GM19035 (cell line): ENCODE measurements around the gene SNX3.

Experiments used
- ATAC-seq: cut with Tn5 transposase; IDR thresholded peaks from one replicate; pipeline ENCODE4 v1.9.1; 2021; ENCODE audit not compliant: unreplicated experiment

The SNX3 gene

DNA sequence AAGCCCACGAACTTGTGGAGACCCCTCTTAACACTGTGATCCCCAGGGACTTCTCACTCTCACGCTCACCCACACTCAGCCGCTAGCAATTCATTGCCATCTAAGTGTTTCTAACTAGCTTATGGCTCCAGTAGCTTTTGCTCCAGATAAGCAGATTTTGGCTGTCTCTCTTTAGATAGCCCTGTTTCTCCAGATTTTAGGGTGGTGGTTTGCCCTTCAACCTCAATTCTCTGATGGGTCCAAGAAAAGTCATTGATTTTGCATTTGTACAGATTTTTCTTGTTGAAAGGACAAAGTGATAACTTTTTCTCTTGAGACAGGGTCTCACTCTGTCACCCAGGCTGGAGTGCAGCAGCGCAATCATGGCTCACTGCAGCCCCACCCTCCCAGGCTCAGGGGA is 53.8 kb downstream of the SNX3 start:
- no peak for ATAC-seq

DNA sequence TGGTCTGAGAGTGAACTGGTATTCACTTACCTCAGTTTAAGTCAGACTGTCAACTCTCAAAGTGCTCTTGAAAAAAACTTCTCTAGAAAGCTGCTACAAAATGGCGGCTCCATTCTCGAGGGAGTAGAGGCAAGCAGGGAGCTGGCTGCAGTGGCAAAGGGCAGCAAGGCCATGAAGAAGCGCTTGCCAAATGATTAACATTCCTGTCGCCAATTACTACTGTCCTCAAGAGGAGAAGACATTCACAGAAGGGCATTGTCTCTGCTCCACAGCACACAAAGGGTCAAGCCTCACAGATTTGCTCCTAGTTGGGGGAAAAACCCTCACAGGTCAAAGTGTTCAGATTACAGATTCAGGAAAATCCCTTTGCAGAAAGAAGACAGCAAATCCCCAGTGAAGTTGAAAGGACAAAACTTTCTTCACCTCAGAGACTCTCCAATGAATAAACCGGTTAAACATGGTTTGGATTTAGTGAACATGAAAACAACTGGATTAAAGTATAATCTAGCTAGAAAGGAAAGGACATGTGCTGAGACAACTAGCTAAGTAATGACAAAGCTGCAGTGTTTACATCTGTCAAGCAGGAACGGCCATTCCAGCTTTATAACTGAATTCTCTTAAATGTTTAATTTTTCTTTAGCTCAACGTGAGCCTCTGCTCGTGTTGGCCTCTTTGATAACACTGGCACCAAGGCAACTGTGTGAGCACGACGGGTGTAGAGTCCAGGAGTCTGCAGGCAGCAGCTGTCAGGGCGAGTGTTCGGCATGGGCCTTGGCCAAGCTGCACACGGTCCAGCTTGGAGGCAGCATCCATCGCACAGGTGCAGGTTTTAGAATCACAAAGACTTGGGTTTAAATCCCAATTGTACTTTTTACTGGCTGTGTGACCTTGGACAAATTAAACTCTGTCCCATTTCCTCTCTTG is 57.4 kb downstream of the SNX3 start:
- no peak for ATAC-seq

DNA sequence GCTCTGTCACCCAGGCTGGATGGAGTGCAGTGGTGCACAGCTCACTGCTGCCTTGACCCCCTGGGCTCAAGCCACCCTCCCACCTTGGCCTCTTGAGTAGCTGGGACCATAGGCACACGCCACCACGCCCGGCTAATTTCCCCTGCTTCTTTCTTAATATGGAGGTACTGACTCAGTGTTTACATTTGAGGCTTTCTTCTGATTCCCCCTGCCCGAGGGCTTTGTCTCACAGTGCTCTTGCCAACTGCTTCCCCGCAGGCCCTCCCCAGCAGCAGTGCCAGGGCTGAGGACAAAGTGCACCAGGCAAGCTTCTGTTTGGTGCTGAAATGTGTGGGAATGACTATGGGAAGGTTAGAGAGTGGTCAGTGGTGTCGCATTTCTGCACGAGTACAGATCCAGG is 60.2 kb downstream of the SNX3 start:
- no peak for ATAC-seq

DNA sequence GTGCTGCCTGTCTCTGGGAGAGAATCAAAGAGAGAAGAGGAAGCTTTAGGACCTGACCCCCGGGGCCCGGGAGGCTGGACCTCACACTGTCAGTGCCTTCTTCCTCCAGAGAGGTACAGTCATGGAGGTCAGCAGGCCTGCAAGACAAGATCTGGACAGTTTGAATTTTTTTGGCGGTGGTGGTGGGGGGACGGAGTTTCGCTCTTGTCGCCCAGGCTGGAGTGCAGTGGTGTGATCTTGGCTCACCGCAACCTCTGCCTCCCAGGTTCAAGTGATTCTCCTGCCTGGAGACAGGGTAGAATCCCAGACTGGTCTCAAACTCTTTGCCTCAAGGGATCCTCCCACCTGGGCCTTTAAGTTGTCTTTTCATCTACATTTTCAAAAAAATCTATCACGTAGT is 60.7 kb downstream of the SNX3 start:
- ATAC-seq = no peak

DNA sequence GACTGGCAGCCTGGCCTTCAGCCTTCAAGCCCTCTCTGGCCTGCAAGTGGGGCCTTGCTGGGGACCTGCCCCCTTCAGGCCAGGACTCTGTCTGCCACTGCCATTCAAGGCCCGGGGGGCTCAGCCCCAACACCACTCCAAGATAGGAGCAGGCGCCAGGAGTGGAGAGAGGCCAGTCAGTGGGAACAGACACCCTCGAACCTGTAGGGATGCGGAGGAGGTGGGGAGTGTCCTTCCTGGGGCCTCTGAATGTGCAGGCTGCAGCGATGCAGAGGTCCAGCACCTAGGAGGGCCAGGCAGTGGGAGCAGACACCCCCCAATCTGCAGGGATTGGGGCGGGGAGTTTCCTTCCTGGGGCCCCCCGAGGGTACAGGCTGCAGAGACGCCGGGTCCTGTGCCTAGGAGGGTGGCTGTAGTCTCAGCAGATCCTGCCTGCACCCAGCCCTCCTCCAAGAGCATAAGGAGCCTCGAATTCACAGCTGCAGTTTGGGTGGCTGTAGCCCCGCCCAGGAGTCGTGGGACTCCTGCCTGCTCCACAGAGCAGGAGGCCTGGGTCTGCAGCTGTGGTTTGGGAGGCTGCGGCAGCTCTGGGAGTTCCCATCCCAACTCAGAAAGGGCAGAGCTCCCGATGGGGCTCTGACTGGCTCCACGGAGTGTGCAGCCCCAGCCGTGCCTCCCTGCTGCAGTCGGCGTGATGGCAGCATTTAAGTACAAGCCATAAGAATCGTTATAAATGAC is 61.9 kb downstream of the SNX3 start:
- no peak for ATAC-seq

DNA sequence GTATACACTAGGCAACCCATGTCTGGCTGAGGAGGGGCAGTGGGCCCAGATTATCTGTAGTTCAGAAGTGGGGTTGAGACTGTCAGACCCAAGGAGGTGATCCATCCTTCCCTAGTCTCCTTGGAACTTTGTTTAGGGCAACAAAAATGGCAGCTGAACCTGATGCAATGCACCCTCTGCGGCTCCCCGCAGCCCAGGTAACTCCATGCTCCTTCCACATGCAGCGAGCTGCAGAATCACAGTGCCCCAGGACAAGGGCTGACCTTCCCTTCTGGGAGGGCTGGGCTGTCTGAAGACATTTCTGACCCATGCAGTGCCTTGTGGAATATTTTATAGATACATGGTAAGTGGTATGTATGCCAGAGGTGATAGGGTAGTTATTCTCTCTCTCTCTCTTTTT is 65.6 kb downstream of the SNX3 start:
- ATAC-seq = no peak

DNA sequence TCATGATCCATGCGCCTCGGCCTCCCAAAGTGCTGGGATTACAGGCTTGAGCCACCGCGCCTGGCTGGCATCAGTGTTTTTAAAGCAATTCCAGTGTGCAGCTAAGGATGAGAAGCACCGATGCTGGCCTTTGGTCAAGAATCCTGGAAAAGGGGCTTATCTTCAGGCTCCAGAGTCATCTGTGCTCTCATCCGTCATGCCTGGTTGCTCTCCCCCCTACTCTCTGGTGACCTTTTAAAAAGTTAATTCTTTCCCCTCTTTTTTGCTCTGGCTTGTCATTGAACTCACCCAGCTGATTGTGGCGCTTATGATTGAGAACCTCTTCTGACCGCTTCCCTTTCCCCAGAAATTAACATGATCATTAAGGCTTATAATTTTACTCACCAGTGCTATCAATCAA is 66.3 kb downstream of the SNX3 start:
- ATAC-seq = no peak

DNA sequence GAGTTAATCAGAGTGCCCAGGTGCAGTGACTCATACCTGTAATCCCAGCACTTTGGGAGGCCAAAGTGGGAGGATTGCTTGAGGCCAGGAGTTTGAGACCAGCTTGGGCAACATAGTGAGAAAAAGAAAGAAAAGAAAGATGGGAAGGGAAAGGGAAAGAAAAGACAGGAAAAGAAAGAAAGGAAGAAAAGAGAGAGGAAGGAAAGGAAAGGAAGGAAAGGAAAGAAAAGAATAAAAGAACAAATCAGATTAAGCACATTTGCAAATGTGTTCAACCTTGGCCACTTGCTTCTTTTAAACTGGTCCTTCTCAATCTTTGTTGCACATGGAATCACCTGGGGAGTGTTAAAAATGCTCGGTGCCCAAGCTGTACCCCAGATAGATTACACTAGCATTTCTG is 67.0 kb downstream of the SNX3 start:
- ATAC-seq = no peak

DNA sequence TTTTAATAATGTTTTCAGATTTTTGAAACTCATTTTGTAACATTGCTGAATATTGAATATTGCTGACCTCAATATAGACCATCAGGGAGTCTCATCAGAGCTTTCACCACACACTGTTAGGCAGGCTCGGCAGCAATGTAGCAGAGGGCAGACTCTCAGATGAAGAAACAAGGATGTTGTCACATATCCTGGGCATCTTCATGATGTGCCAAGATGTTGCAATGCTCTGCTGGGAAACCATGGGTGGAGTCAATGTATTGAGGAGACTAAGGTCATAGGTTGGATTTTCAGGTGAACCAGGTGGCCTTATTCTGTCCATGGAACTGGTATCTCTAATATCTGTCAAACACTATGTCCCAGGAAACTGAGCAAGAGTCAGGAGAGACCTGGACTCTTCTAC is 67.7 kb downstream of the SNX3 start:
- no peak for ATAC-seq

DNA sequence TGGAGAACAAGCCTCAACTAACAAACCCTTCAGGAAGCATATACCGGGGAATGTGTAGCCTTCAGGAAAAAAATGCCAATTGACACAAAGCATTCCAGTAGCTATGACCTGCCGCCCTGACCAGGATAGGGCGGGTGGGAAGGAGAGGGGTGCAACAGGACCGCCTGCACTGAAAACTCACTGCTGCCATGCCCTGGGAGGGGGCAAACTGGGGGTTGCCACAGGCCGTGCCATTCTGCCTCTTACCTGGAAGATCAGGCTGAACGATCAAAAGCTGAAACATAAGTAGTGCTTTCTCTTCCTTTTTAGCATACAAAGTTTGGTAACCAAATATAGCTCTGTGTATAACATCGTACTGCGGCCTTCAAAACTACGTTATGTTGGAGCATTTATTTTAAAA is 73.3 kb downstream of the SNX3 start:
- no peak for ATAC-seq

DNA sequence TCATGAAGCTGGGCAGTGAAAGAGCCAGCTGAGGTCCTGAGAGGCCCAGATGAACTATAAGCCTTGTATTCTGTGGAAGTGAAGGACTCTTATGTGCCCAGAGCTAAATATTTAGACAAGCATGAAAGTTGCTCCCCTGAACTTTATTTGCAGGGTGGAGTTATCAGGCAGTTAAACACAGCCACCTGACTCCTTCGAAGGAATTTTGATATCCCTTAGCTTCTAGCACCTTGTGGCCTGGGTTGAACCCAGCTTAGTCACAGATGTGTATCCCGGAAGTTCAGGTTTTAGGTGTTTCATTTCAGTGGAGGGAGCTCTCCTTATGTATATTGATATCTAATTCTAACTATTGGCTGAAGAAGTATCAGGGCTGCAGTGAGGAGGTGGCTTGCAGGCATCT is 74.6 kb downstream of the SNX3 start:
- ATAC-seq = no peak

DNA sequence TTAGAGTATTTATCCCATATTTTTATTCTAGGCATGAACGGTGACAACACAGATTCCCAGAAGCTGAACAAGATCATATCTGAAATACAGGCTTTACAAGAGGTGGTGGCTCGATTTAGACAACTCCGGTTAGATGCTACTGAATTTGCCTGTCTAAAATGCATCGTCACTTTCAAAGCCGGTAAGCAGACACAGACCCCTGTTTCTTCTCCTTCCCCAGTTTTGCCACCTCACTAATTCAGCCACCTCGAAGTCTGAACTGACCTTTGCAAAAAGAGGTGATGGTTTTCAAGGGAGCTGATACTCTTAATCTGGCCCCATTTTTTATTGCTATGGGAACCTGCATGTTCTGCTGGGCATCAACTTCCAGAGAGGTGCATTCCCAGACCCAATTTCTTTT is 80.1 kb downstream of the SNX3 start:
- no peak for ATAC-seq

DNA sequence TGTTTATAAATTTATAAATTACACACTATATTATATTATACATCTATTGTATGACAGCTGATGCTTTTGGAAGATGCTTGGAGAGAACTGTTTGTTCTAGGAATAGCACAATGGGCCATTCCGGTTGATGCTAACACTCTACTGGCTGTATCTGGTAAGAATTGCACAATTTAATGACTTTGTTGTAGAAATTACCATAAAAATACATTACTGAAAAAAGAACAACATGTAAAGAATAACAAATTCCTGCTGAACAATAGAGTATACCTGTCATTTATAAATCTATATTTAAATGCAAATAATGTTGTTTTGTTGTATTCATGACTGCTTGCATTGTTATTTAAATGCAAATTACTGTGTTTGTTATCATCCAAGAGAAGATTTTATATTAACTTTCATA is 80.6 kb downstream of the SNX3 start:
- ATAC-seq = no peak

DNA sequence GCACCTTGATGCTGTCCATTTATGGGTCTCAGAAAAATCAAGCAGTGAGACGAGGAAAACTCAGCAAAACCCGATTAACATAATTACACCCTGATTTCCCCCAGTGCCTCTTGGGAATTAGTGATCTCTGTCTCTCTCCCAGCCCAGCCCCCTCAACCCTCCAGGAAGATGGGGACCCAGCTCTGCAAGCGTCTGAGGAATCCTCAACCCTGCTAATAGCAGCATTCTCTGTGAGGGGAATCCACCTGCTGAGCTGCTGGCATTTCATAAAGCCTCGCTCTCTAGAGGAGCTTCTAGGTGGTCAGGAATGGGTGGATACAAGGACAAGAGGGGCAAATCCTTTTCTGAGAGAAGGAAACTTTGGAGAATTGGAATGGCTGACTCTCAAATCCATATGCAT is 81.1 kb downstream of the SNX3 start:
- no peak for ATAC-seq

DNA sequence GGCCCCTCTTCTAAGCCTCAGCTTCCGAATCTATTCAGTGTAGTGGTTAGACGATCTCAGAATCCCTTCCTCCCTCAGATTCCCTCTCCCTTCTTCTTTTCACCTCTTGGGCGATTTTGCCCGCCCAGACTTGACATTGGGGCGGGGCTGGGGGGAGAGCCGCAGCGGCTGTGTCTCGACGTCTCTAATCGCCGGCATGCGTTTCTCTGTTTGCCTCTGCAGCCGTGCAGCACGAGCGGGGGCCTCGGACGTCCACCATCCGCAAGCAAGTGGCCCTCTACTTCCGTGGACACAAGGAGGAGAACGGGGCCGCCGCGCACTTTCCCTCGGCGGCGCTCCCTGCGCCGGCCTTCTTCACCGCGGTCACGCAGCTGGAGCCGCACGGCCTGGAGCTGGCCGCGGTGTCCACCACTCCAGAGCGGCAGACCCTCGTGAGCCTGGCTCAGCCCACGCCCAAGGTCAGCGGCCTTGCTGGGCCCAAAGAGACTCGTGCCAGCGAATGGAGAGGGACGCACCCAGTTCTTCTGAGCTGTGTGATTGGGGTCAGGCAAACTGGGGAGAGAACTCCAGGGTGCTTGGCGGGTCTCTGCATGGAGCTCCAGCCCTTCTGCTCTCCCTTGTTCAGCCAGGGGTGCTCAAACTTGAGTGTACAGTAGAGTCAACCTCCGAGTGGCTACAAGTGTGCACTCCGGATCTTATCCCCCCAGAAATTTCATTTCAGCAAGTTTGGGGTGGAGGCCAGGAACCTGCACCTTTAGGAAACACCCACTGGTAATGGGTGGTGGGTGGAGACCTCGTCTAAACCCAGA is 84.4 kb downstream of the SNX3 start:
- ATAC-seq = no peak

DNA sequence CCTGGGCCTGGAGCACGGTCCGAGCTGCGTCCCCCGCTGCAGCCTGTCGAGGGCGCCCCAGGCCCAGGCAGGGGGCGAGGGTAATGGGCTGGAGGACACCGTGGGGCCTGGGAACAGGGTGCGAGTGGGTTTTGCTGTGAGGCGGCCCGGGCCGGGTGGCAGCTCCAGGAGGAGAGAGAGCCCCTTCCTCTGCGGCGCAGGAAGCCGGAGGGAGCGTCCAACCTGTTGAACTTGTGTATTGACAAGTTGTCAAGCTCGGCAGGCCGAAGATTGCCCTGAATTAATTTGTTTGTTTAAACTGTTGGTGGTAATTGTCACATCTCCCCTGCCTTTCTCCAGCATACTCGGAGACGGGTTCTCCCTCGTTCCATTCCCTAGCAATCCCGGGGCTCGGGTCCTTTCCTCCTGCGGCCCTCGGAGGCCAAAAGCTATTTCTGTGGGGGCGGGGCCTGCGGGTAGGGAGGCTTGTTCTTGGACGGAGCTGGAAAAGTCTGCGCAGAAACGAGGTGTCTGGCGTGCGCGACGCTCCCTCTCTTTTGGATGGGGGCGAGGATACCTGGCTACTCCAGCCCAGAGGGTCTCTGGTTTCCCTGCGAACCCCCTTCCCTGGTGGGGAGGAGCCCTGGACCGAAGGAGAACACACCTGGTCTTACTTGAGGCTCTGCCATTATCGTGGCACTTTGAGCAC is 85.1 kb downstream of the SNX3 start:
- no peak for ATAC-seq

DNA sequence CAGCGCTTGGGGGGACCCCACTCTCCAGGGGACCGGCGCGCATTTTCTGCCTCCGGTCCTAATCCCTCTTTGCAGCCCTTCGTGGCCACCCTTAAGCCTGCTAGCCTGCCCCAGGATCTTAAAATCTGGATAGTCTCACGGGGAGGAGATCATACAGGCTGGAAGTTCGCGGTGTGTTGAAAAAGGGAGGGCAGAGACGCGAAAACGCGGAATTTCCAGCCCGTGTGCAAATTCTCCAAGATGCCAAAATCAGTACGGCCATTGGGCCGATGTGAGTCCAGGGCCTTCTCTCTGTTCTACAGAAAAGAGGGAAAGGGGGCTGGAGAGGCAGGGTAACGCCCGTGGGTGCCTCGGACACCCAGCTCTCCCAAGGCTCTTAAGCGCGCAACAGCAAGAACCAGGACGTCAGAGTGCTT is 85.7 kb downstream of the SNX3 start:
- ATAC-seq = no peak

DNA sequence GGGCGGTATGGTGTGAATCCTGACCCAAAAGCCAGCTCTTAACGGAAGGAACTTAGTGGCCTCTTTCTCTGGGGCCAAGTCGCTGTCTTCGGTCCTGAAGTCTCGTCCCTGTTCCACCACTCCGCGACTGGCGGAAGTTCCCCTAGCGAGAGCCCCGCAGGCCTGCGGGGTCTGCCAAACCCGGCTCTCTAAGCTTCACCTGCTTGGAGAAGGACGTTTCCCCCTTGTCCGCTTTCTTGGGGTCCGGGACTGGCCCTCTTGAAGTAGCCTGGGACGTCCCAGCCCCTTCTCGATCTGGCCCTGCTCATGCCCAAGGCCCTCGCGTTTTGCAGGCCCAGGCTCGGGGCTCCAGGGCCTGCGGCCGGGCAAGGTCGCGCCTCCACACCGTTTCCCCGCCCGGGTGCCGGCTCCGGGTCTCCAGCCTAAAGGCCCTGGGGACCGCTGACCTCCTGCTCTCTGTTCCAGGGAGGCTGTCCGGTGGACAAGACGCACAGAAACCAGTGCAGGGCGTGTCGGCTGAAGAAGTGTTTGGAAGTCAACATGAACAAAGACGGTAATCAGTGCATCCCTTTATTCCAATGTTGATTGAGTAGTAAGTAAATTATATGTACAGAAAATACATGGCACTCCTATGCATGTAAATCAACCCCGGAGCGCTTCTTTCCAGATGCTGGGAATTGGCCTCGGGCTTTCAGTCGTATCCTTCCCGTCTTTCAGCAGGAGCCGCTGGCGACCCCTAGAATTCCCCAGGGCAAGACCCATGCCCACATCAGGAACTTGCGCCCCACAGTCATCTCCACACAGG is 86.3 kb downstream of the SNX3 start:
- ATAC-seq = no peak

DNA sequence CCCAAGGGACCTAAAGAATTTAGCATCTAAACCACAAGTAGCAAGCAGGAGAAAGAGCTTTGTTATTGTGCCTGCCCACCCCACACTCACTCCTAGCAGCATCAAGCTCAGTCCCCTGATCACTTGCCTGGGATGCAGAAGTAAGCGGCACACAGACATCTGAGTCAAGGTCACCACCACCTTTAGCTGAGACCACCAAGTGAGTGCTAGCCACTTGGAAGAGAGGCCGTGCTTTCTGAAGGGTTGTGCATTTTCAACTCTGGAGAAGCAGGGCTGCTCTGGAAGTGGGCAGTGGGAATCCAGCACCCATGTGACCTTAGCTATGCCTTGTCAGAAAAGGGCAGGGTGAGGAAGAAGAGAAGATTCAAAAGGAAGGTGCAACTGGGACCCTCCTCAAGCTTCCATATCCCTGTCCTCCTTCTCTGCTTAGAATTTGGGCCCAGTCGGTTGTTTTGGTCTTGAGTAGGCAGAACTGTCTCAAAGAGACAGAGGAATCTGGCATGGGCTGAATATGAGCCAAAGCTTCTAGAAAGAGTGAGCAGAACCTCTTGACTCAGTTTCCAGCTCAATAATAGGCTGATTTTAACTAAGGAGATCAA is 88.8 kb downstream of the SNX3 start:
- no peak for ATAC-seq
